Liver (tissue), 3 donors: ENCODE data around the gene GJE1.

ENCODE experiments used
- HNF4A ChIP-seq, 2 donors: conservative IDR thresholded peaks; 2 replicates each; pipeline ENCODE4 v1.6.1; 2016; ENCODE audit warnings: antibody characterized with exemption in 2 of 2, mild to moderate bottlenecking in 2 of 2
- TF ChIP-seq, protein P1 (sequence below): fragments of 150-350 bp; IDR thresholded peaks from 2 replicates; pipeline ENCODE4 v1.5.1; 2017; ENCODE audit warnings: improper control_type of control experiment, low read depth, low read length; ENCODE audit not compliant: missing input control
- TF ChIP-seq, protein P2 (sequence below): IDR thresholded peaks from 2 replicates; pipeline ENCODE4 v1.6.1; 2016; ENCODE audit warnings: antibody characterized with exemption
- donor health status: healthy.
- donor health status: healthy.

DNA sequence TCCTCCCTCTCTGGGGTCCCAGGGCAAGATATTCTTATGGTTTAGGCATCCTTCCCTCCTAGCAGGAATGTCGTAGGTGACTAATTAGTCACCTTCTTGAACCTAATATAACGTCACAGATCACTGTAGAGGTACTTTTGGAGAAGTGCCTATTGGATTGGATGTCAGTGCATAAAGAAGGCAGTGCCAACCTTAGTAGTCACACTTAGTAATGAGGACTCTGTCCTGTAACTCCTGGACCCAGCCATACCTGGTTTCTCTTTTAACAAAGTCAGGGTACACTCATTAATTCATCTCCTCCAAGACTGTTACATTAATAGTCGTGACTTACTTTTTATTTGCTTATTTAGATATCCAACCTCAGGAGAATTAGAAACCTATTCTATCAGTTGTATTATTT lies 34.3 kb downstream of the GJE1 start:
- TF ChIP-seq, protein P1, sequence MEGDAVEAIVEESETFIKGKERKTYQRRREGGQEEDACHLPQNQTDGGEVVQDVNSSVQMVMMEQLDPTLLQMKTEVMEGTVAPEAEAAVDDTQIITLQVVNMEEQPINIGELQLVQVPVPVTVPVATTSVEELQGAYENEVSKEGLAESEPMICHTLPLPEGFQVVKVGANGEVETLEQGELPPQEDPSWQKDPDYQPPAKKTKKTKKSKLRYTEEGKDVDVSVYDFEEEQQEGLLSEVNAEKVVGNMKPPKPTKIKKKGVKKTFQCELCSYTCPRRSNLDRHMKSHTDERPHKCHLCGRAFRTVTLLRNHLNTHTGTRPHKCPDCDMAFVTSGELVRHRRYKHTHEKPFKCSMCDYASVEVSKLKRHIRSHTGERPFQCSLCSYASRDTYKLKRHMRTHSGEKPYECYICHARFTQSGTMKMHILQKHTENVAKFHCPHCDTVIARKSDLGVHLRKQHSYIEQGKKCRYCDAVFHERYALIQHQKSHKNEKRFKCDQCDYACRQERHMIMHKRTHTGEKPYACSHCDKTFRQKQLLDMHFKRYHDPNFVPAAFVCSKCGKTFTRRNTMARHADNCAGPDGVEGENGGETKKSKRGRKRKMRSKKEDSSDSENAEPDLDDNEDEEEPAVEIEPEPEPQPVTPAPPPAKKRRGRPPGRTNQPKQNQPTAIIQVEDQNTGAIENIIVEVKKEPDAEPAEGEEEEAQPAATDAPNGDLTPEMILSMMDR = no peak
- TF ChIP-seq, protein P2, sequence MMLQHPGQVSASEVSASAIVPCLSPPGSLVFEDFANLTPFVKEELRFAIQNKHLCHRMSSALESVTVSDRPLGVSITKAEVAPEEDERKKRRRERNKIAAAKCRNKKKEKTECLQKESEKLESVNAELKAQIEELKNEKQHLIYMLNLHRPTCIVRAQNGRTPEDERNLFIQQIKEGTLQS = no peak
- peak; percentile 34 to 41 for TF ChIP-seq HNF4A (conservative IDR thresholded peaks at IDR 0.05)
